GM20000 (cell line): ENCODE results near the gene LRP1.

Source experiments
- DNase-seq: peaks from one replicate; pipeline ENCODE4 v3.0.0; 2012; ENCODE audit warnings: low spot score
- TF ChIP-seq, protein P1 (sequence below): IDR thresholded peaks from 2 replicates; pipeline ENCODE4 v1.5.1; 2012; ENCODE audit warnings: mild to moderate bottlenecking, control low read depth; ENCODE audit errors: extremely low read depth, missing control alignments

Gene LRP1

DNA sequence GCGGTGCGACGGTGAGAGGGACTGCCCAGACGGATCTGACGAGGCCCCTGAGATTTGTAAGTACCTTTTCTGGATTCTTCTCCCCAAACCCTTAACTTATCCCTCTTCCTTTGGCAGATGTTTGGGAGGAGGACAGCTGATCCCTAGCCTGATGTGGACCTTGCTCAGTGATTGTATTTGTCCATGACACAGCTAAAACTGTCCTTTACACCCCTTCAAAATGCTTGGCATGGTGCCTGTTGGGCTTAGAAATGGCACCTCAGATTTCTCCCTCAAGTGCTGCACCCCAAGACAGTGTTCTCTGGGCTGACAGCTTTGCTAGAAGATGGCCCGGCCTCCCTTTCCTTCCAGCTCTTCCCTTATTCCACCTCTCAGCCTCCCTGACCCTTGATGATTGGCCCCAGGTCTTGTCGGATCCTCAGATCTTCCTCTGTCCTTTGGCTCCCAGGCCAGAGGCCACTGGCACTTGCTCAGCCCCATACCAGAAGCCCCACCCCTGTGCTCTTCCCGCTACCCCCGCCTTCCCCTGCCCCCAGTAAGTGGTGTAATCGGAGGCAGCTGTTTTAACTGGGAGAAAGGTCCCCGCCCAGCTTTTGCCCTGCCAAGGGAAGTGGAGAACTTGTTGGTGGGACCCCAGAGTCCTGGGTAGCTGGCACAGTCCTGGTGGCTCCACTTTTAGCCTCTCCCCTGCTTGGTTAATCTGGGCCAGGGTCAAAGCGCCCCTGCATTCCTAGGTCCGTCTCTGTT is 10.4 kb downstream of the LRP1 start:
- TF ChIP-seq, protein P1, sequence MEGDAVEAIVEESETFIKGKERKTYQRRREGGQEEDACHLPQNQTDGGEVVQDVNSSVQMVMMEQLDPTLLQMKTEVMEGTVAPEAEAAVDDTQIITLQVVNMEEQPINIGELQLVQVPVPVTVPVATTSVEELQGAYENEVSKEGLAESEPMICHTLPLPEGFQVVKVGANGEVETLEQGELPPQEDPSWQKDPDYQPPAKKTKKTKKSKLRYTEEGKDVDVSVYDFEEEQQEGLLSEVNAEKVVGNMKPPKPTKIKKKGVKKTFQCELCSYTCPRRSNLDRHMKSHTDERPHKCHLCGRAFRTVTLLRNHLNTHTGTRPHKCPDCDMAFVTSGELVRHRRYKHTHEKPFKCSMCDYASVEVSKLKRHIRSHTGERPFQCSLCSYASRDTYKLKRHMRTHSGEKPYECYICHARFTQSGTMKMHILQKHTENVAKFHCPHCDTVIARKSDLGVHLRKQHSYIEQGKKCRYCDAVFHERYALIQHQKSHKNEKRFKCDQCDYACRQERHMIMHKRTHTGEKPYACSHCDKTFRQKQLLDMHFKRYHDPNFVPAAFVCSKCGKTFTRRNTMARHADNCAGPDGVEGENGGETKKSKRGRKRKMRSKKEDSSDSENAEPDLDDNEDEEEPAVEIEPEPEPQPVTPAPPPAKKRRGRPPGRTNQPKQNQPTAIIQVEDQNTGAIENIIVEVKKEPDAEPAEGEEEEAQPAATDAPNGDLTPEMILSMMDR, result no peak
- no peak for DNase-seq

DNA sequence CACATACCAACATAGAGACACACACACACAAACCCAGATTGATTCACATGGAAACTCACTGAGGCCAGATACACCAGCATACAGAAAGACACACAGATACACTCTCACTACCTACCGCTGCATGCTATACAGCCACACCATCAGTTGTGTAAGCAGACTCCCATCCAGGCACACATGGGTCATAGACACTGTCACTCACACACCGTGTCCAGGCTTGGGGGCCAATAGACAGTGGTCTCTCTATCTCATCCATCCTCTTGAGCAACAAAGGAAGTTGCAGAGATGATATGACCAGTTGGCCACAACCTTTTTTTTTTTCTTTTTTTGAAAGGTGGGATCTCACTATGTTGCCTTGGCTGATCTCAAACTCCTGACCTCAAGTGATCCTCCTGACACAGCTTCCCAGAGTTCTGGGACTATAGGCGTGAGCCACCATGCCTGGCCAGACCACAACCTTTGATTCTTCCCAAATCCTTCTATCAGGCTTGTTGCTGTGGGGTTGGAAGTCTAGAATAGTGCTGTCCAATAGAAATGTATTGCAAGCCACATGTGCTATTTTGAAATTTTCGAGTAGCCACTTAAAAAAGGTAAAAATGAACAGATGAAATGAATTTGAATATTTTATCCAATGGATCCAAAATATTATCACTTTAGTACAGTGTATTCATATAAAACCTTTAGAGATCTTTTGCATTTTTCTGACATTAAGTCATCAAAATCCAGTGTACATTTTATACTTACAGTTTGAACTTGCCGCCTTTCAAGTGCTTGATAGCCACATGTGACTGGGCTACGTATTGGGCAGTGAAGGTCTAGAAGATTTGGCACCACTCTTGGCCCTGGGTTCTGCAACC is 11.7 kb downstream of the LRP1 start:
- TF ChIP-seq, protein P1, result no peak
- no peak for DNase-seq

- no peak for DNase-seq
- TF ChIP-seq, protein P1, result no peak
These were observed 13.0 kb downstream of the LRP1 start for GRCh38 chr12:57141249-57141648.

GRCh38 chr12:57142121-57142520 is 13.8 kb downstream of the LRP1 start:
- TF ChIP-seq, protein P1, result no peak
- DNase-seq, result no peak

DNA sequence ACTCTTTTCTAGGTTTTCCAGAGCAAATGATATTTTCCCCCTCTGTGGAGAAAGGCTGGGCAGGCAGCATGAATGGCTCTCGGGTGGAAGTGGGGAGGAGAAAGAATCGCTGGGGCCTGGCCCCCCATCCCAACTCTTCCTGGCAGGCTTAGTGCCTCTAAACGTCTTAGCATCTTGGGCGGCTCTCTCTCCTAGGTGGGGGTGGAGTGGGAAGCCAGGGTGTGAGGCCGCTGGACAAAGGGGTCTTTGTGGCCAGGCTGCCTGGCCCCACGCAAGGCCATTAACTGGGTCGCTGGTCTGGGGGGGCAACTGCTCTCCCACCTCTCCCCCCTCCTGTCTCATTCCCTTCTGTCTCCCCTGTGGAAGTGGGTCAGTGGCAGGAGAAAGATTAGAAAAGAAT is 14.4 kb downstream of the LRP1 start:
- TF ChIP-seq, protein P1, result no peak
- DNase-seq, result no peak

DNA sequence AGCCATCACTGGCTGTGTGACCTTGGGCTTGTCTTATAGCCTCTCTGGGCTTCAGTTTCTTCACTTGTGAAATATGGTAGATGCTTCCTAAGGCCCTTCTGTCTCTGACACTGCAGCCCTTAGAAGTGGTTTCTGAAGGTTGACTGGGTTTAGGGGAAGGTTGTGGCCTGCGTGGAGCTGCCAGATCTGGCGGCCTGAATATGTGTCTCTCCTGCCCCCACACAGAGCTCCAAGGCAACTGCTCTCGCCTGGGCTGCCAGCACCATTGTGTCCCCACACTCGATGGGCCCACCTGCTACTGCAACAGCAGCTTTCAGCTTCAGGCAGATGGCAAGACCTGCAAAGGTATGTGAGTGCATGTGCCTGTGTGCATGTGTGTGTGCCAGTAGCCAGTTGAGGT is 15.2 kb downstream of the LRP1 start:
- TF ChIP-seq, protein P1, result no peak
- DNase-seq, result no peak

GRCh38 chr12:57145460-57146059 is 17.3 kb downstream of the LRP1 start:
- no peak for DNase-seq
- TF ChIP-seq, protein P1, result no peak
